GM18867 (cell line): ENCODE measurements around the gene CARNS1.
"Not testable (repeated sequence)": the region's sequence is repeated elsewhere in the genome, so short reads cannot be mapped to it uniquely, and the experiment has no call there.

Source experiments
- ATAC-seq: cut with Tn5 transposase; IDR thresholded peaks from one replicate; pipeline ENCODE4 v1.9.1; 2021; ENCODE audit warnings: mild to moderate bottlenecking, moderate library complexity; ENCODE audit not compliant: unreplicated experiment

Gene CARNS1

DNA sequence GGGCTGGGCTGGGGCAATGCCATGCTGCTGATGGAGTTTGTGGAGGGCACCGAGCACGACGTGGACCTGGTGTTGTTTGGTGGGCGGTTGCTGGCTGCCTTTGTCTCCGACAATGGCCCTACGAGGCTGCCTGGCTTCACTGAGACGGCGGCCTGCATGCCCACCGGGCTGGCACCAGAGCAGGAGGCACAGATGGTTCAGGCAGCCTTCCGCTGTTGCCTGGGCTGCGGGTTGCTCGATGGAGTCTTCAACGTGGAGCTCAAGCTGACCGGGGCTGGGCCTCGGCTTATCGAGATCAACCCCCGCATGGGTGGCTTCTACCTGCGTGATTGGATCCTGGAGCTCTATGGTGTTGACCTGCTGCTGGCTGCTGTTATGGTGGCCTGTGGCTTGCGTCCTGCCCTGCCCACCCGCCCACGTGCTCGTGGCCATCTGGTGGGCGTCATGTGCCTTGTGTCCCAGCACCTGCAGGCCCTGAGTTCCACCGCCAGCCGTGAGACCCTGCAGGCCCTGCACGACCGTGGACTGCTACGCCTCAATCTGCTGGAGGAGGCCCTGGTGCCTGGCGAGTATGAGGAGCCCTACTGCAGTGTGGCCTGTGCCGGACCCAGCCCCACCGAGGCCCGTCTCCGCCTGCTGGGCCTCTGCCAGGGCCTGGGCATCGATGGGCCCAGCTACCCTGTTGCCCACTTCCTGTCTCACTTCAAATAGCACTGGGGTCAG lies 8.6 kb downstream of the CARNS1 start:
- no peak for ATAC-seq

DNA sequence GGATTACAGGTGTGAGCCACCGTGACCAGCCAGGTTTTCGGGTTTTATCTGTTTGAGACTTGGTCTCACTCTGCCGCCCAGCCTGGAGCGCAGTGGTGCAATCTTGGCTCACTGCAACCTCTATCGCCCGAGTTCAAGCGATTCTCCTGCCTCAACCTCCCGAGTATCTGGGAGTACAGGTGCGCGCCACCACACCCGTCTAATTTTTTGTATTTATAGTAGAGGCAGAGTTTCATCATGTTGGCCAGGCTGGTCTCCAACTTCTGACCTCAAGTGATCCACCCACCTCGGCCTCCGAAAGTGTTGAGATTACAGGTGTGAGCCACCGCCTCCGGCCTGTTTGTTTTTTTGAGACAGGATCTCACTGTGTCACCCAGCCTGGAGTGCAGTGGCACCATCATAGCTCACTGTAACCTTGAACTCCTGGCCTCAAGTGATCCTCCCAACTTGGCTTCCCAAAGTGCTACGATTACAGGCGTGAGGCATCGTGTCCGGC lies 11.9 kb downstream of the CARNS1 start:
- not testable (repeated sequence) for ATAC-seq

DNA sequence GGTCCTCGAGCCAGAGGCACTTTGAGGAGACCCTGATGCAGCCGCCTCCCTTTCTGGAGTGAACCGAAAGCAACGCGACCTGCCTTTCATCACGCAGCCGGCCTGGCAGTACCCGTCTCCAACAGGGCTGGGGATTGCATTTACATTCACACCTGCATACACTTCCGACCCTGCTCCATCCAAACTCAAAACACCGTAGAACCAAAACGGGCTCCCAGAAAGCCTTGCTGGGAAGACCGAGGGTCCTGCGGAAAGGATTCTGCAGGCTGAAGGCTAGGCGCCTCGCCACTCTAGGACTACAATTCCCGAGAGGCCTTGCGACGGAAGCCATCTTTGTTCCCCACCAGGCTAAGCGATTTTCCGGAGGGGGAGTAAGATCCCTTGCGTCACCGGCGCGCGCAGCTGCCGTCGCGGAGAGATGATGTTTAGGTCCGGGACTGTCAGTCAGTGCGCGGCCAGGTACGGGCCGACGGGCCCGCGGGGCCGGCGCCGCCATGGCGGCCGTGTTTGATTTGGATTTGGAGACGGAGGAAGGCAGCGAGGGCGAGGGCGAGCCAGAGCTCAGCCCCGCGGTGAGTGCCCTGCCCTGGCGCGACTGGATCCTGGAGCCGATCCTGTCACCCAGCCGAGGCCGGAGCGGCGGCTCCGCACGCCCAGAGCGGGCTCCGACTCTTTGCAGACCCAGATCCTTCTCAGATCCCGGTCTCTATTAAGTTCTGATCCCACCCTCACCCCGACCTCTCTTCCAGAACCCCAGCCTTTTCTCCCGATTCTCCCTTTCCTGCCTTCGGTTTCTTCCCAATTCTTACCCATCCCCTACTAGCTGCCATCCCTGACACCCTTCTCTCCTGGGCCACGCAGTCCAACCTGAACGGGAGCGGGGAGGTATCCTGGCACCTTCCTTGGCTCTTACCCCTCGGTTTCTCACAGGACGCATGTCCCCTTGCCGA lies 12.8 kb downstream of the CARNS1 start, which contains the start of gene RPS6KB2:
RPS6KB2 (plus strand) TSS at position 443 of the 950 bp plus-strand sequence; CDS start at position 495, 52 bp downstream.
- ATAC-seq: peak; percentile 81

DNA sequence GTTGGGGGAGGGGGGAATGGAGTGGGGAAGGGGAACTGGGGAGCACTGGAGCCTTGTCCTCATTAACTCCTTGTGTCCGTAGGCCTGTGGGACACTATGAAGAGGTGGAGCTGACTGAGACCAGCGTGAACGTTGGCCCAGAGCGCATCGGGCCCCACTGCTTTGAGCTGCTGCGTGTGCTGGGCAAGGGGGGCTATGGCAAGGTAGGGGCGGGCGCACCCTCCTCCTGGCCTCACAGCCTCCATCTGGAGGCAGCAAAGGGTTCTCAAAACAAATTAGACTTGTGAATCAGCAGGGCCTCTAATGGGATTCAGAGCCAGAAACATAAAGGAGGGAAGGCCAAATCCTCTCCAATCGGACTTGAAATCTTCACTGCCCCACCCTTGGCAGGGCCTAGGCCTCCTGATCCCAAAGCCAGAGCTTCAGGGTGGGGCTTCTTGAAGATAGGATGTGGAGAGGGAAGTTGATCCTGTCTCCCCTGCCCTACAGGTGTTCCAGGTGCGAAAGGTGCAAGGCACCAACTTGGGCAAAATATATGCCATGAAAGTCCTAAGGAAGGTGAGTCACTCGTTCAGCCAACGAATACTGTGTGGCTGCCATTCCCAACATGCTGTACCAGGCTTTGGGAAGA lies 13.7 kb downstream of the CARNS1 start:
- ATAC-seq: no peak

DNA sequence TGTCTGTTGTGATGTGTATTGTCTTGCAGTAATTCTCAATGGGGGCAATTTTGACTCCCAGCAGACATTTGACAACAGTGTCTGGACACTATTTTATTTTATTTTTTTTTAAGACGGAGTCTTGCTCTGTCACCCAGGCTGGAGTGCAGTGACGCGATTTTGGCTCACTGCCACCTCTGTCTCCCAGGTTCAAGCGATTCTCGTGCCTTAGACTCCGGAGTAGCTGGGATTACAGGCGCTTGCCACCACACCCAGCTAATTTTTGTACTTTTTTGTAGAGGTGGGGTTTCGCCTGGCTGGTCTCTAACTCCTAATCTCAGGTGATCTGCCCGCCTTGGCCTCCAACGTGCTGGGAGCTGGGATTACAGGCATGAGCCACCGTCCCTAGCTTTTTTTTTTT lies 14.2 kb downstream of the CARNS1 start:
- ATAC-seq: no peak

DNA sequence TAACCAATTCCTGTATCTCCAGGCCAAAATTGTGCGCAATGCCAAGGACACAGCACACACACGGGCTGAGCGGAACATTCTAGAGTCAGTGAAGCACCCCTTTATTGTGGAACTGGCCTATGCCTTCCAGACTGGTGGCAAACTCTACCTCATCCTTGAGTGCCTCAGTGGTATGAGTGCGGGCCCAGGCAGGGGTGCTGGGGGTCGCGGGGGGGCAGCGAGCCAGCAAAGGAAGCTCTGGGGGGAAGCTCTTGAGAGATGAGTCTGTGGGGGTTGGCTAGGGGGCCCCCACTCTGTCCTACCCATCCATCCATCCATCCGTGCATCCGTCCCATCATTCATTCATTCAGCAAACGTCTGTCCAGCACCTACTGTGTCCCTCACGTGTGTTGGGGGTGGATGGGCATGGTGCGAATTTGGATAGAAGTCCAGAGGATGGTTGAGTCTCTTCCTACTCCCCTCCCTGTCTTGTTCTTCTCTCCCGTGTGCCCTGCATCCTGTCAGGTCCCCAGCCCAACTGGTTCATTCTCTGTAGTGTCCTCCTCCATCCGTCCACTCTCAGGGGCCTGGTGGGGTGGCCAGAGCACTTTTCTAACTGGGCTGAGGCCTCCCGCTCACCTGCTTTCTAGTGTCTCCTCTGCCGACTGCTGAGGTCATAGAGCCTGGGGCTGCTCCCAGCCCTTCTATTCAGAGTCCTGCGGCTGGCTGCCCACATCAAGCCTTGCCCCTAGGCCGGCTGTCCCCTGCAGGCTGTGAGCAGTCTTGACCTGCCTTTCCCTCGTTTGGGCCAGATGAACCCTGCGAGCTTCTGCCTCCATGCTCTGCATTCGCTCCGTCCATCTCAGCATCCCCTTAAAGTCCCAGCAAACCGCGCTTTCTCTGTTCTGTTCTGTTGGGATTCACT lies 16.1 kb downstream of the CARNS1 start:
- no peak for ATAC-seq

DNA sequence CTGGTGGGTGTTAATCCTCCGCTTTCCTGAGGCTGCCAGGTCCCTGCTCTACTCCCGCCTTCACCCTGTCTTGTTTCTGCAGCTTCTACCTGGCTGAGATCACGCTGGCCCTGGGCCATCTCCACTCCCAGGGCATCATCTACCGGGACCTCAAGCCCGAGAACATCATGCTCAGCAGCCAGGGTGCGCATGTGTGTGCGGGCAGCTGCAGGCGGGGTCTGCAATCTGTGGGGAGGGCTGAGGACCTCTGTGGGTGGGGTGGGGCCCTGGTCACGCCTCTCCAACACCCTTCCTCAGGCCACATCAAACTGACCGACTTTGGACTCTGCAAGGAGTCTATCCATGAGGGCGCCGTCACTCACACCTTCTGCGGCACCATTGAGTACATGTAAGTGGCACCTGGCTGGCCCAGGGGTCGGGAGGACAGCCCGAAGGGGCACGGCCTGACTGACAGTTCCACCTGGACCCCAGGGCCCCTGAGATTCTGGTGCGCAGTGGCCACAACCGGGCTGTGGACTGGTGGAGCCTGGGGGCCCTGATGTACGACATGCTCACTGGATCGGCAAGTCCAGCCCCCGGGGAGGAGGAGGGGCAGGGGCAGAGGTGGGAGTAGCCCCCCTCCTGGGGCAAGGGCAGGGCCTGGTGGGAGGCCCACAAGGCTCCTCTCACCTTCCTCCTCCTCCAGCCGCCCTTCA lies 17.3 kb downstream of the CARNS1 start:
- ATAC-seq: no peak

DNA sequence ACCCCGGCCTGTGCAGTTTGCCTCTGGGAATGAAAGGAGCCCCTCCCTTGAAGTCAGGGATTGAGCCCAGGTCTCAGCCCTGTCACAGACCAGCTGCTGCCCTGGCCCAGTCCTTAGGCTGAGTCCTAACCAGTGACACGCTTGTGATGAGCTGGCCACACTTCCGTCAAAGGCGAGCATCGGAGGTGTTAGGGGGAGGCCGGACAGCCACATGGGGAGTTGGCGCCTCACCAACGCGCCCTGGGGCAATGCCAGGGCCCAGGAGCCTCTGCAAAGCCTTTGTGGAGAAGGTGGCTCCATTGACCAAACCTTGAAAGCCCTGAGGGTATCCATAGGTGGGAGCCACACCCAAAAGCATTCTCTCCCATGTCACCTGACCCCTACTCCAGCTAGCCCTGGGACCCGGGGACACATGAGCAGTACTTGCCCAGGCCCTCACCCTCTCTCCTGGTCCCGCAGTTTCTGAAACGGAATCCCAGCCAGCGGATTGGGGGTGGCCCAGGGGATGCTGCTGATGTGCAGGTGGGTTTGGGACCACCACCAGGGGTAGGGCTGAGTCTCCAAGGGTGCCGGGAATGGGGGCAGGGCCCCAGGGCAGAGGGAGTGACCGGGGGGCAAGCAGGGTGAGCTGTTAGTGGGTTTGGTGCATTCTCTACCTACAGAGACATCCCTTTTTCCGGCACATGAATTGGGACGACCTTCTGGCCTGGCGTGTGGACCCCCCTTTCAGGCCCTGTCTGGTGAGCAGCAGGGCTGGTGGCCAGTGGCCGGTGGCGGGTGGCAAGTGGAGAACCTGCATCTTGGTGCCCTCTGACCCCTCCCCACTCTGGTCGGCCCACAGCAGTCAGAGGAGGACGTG lies 18.3 kb downstream of the CARNS1 start:
- no peak for ATAC-seq

DNA sequence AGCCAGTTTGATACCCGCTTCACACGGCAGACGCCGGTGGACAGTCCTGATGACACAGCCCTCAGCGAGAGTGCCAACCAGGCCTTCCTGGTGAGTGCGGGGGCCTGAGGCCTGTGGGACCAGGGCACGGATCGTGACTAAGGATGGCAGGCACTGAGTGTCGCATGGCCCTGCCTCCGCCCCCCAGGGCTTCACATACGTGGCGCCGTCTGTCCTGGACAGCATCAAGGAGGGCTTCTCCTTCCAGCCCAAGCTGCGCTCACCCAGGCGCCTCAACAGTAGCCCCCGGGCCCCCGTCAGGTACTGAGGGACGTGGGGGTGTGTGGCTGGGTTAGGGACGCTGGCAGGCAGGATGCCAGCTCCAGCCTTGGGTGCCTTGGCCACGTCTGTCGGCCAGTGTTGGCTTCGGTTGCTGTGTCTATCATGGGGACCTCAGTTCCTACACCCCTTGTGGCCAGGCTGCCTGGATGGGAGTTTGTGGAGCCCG lies 19.0 kb downstream of the CARNS1 start:
- no peak for ATAC-seq

DNA sequence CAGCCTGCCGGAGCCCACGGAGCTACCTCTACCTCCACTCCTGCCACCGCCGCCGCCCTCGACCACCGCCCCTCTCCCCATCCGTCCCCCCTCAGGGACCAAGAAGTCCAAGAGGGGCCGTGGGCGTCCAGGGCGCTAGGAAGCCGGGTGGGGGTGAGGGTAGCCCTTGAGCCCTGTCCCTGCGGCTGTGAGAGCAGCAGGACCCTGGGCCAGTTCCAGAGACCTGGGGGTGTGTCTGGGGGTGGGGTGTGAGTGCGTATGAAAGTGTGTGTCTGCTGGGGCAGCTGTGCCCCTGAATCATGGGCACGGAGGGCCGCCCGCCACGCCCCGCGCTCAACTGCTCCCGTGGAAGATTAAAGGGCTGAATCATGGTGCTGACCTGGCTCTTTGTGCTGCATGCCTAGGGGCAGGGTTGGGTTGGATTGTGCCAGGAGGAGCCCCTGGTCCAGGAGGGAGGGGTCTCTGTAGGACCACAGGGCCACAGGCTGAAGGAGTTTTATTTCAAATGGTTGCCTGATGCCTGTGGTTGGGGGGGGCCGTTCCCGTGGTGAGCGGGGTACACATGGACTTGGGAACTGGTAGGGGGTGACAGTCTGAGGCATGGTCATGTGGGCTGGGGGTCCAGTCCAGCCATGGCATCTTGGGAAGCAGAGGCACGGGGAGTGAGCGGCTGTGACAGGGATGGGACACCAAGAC lies 19.7 kb downstream of the CARNS1 start:
- ATAC-seq: no peak

DNA sequence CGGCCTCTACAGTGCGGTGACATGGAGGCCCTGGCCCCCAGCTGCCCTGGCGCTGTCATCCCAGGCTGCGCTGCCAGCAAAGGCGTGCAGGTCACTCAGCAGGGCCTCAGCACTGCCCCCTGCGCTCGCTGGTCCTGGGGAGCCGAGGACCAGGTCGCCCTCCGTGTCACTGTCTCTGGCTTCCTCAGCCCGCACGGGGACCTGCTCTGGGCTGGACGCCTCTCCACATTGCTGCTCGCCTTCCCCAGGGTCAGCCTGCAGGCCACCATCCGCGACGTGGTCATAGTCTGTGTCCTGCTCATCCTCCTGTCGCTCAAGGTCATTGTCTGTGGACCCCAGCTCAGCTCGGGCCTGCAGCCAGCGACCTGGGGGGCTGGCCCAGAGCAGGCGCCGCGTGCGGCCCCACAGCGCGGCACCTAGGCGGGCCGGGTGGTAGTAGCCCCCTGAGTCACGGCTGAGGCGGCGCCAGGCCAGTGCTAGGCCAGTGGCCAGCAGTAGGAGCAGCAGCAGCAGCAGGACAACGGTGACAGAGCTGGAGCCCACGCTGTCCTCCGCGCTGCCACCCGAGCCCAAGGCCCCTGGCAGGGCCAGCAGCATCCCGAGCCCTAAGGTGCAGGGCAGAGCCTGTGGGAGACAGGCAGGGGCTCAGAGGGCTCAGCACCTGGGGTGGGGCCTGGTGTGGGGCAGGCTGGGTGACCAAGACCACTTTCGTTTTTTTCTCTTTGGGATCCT lies 20.4 kb downstream of the CARNS1 start:
- no peak for ATAC-seq

DNA sequence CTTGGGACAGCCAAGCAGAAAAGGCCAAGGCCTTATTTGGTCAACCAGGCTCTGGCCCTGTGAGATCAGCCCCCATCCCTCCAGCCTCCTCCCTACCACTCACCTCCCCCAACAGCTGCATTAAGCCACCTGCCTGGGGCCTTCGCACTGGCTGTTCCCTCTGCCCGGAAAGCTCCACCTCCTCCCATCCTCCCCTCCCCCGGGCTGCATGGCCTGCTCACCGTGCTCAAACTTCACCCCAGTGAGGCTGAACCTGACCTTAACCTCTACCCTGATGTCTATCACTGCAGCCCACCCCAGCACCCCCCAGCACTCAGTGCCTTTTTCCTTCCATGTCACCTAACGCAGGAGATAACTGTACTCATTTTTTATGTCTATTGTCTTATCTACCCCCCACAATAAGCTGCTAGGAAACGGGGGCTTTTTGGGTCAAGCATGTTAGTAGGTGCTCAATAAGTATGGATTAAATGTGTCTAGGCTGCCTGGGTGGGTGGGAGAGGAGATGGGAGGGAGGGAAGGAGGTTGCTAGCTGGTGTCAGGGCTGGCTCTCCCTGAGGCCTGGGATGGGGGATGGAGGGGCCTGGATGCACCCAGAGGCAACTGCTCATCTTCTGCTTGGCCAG lies 21.1 kb downstream of the CARNS1 start:
- ATAC-seq: no peak

DNA sequence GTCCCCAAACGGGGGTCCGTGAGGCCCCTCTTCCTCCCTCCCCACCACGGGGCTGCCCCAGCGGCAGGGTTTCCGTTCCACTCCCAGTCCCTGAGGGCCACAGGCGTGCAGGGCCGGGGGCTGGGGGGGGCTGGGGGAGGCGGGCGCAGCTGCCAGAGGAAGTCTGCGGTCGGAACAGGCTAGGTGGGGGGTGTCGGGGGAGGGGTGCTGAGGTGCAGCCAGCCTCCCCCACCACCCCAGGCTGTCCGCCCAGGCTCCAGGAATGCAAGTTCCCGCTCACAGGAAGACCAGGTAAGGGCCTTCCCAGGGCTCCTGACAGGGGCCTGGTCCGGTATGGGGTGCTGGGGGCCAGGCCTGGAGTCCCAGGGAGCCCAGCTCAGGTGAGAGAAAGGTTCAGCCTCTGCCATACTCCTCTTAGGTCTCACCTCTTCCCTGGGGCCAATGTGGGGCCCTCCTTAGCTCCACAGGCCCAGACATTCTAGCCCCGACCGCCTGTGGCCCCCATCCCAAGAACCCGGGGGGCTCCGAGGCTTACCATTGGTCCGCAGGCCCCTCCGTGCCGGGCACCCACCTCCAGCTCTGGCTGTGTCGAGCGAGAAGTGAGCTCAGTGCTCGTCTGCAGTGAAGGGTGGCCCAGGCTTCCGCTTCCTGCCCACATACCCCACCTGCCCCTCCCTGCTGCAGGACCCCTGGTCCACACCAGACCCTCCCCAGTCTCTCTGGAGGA lies 21.8 kb downstream of the CARNS1 start, which contains the start of gene PTPRCAP:
PTPRCAP (minus strand) TSS at position 601 of the 727 bp plus-strand sequence; CDS start at position 538, 63 bp downstream.
- no peak for ATAC-seq

DNA sequence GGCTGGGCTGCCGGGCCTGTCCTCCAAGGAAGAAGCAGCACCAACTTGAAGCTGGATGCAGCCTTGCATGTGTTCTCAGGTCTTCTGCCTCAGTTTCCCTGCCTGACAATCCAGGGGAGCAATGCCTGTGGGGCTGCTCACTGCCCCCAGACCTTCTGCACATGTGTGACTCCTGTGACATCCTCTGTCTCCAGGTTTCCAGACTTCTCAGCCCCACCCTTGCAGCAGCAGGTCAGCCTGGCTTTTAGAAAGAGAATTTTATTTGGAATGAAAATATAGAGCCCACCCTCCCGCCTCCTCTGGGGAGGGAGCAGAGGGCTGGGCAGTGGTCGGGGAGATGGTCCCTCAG lies 22.3 kb downstream of the CARNS1 start:
- no peak for ATAC-seq

DNA sequence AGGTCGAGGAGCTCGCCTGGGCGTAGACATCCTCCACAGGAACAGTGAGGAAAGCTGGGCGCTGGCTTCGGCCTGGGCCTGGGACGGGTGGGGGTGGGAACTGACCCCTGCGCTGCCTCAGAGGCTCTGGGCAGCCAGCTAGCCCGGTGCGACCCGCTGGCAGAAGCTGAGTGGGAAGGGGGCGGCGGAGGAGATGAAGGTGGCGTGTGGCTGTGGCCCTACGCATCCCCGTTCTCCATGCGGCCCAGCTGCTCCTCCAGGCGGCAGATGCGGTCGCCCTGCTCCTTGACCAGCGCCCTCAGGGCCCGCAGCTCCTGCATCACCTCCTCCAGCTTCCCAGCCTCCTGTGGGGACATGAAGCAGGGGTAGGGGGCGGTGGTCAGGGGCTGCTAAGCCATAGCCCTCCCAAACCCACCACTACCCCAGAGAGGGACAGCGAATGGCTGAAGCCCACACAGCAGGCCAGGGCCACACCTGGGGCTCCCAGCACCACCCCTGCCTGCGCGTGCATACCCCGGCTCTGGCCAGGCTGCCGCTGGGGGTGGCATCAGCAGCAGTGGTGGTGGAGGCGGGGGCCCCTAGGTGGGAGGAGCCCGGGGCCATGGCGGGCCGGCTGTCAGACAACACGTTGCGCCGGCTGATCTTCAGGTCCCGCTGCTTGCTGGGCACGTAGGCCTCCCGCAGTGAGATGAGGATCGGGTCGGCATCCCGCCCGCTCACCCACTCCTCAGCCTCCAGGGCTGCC lies 22.9 kb downstream of the CARNS1 start:
- no peak for ATAC-seq
